Erythroblast (primary cell): Measurements from ENCODE around the gene CEMIP.

ENCODE experiments used
- GATA1 ChIP-seq: IDR thresholded peaks from 2 replicates; pipeline ENCODE4 v1.6.1; 2011; ENCODE audit warnings: low read depth, mild to moderate bottlenecking, control low read depth, low read length, moderate library complexity
- POLR2A ChIP-seq: IDR thresholded peaks from 2 replicates; pipeline ENCODE4 v1.6.1; 2011; ENCODE audit warnings: mild to moderate bottlenecking, low read length

- no peak for TF ChIP-seq POLR2A
- TF ChIP-seq GATA1, result no peak
Measured at GRCh38 chr15:80831192-80831591, 52.0 kb downstream of the CEMIP start.
